GM18951 (cell line): ENCODE data around the gene KRTAP17-1.

Experiments
- POLR2A ChIP-seq: IDR thresholded peaks from 4 replicates; pipeline ENCODE4 v1.6.1; 2011; ENCODE audit warnings: mild to moderate bottlenecking; ENCODE audit not compliant: insufficient read length, insufficient read depth; ENCODE audit errors: extremely low read depth
- in situ Hi-C: fragments of 300-500 bp; cut with MboI; formaldehyde crosslinking; loops from one replicate; pipeline ENCODE4 v1.12.0; 2022; ENCODE audit warnings: low sequenced_read_pairs, mixed read lengths, inconsistent platforms; ENCODE audit not compliant: unreplicated experiment

KRTAP17-1 gene

DNA sequence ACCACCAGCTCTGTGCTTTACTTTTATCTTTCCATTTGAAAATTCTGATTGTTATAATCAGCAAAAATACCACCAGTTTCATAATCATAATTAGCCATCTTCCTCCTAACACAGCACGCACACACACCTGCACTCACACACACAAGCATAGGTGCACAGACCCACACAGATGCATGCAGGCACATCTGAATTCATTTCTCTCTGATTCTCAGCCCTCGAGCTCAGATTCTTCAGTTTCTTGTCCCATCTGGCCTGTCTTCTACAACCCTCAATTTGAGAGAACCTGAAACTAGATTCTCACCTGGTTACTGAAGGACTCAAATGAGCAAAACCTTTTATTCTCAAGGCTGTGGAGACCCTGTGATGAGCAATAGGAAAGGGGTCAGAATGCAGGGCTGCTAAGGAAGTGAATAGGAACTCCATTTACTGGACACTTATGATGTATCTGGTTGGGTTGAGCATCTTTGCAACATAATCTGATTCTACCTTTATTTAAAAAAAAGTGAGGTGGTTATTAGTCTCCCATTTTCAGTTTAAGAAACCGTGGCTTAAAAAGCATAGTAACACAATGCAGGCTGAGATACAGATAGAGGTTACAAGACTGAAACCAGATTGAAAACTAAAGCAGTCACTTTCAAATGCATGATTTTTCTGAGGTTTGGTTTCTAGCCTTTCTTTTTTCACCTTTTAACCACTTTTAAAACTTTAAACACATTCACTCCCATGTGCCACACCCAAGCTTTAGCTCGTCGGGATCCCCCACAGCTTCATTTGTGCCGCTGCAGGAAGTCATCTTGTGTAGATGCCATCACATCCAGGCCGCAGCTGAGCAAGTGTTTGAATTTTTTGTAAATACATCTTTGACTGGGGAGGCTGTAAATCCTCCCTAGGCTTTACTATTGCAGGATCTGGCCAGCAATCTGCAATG is 25.7 kb upstream of the KRTAP17-1 start:
- in situ Hi-C loops, result no loop called here
- TF ChIP-seq POLR2A, result no peak

DNA sequence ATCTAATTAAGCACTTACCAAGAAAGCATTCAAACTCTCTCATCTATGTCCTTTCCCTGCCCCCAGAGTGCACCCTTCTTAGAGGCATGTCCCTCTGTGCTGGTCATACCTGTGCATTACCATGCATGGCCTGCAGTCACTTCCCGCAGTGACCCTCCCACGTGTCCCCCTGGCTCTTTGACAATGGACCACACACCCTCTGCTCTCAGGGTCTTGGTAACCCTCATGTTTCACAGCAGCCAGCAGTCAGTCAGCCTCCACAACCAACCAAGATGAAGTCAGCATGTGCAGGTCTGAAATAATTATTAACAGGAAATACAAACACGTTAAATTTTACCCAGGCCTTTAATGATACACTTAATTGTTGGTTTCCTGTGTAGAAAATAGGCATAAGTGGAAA is 25.0 kb upstream of the KRTAP17-1 start:
- no peak for TF ChIP-seq POLR2A
- in situ Hi-C loops, result no loop called here

DNA sequence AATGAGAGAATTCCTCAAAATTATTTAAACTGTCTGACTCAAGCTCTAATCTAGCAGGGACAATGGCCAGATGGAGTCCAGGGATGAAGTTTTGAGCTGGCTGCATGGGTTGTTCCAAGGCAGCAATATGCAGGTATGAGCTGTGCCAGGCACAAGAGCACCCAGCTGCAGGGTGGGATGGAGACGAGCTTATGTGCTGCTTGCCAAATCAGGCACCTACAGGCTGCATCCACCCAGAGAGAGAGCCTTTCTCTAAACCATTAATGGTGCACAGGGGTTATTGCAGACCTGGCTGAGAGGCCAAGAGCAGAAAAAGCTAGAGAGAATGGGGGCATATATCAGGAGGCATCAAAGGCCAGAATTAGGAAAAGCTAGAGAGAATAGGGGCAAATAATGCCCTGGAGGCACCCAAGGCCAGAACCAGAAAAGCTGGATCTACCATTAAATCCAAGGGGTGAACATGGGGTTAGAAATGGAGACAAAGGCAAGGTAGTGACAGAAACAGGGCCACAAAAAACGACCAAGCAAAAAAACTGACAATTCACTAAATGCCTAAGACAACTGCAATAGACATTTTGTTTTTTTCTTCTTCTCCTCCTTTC is 24.2 kb upstream of the KRTAP17-1 start:
- in situ Hi-C loops, result no loop called here
- no peak for TF ChIP-seq POLR2A

DNA sequence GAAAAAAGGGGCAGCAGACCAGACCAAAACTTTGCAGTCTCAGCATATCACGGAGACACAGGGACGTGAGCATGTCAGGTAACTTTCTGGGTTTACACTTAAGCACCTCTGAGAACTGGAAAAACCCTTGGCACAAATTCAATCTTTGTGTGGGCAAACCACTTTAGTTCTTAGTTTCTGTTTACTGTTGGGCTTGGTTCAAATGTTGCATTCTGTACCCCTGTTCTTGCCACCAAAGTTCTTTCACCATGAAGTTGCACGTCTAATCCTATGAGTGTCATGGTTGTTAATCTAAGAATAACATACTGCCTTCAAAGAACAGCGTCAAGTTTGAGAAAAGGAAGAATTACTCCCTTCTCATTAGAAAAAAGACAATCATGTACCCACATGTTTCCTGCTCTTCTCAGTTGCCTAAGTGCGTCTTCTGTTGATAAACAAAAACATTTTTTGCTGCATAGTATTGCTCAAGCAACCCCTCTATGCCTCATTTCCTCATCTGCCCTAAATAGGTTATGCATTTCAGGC is 23.5 kb upstream of the KRTAP17-1 start:
- in situ Hi-C loops, result no loop called here
- no peak for TF ChIP-seq POLR2A

DNA sequence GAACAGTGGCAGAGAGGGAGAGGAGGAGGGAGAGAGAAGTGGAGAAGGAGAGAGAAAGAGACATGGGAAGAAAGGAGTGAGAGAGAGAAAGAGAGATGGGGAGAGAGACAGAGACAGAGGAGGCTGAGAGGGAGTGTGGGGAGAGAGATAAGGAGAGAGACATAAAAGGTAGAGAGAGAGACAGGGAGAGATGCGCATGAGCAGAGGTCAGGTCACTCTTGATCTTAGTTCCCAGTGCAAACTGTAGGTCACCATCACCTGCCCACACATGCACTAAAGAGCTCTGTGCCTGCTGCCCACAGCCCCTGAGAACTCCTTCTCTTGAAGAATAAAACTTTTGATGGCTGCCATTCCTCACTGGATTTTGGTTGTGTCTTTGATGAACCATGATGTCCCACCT is 20.2 kb upstream of the KRTAP17-1 start:
- TF ChIP-seq POLR2A, result no peak
- in situ Hi-C loops, result no loop called here

DNA sequence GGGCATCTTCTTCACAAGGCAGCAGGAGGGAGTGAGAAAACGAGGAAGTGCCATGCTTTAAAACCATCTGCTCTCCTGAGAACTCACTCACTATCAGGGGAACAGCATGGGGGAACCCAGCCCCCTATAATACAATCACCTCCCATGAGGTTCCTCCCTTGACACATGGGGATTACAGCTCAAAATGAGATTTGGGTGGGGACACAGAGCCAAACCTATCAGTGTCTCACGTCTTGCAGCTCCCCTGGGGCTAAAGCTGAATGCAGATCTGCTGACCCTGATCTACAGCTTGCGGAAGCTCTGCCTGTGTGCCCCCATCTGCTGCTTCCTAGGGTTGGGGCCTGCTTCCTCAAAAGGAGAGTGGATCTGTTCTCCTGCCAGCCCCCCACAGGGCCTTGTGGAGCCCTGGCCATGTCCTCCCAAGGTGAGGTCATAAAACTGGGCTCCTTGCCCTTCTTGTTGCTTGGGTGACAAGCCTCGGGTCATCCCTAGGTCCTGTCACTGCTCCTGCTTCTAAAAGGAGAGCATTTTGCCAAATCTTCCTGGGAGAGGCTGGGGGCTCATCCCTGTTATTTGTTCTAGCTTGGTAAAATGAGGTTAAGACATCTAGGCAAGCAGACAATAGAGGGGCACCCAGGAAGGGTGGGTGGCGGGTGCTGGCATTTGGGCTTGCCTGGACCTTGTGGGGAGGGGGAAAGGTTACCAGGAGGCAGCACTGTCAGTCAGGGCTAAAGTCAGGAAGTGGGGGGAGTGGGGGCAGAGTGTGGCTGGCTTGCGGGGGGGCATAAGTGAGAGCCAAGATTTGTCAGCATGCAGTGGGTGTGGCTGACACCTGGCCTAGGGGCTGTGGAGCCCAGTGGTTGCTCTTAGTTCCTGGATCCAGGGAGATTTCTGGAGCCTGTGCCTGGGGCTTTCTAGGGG is 19.1 kb upstream of the KRTAP17-1 start:
- no peak for TF ChIP-seq POLR2A
- in situ Hi-C loops, result no loop called here

DNA sequence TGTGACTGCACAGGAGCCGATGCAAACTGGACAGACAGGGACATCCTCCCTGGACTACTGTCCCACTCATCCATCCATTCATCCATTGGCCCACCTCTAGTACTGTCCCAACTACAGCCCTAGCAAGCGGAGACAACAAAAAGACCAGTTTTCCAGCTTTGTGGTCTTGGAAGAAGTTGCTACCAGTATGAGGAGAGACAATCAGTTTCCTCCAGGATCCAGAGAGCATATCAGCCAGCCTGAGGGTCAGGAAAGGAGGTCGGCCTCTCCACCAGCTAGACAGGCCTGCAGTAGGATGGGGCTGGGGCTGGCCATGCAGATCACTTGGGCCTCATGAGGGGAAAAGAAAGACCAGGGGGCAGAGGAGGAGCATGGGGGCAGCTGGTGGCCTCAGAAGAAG is 18.3 kb upstream of the KRTAP17-1 start:
- in situ Hi-C loops, result no loop called here
- TF ChIP-seq POLR2A, result no peak

DNA sequence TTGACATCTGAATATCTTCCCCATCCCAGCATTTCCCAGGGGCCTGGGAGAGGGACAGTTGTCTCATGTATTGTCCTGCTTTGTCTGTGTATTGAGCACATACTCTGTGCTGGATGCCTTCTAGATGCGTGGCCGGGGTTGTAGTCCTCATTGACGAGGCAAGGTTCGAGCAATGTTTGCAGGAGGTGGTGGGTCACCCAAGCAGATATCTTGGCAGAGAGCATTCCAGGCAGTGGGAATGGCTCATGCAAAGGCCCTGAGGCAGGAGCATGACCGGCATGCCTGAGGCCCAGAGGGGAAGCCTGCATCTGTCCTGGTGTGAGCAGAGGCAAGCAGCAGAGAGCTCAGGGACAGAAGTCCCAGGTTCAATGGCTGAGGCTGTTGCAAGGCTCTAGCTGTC is 17.6 kb upstream of the KRTAP17-1 start:
- no peak for TF ChIP-seq POLR2A
- in situ Hi-C loops, result no loop called here

DNA sequence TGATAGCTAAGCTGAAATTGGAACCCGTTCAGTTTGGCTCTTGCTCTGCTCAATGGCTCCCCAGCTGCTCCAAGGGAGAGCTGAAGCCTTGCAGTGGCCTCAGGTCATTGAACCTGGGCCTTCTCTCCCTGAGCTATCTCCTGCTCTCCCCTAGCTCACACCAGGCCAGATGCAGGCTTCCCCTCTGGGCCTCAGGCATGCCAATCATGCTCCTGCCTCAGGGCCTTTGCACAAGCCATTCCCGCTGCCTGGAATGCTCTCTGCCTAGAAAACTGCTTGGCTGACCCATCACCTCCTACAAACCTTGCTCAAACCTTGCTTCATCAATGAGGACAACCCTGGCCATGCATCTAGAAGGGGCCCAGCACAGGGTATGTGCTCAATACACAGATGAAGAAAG is 16.7 kb upstream of the KRTAP17-1 start:
- TF ChIP-seq POLR2A, result no peak
- in situ Hi-C loops, result no loop called here

DNA sequence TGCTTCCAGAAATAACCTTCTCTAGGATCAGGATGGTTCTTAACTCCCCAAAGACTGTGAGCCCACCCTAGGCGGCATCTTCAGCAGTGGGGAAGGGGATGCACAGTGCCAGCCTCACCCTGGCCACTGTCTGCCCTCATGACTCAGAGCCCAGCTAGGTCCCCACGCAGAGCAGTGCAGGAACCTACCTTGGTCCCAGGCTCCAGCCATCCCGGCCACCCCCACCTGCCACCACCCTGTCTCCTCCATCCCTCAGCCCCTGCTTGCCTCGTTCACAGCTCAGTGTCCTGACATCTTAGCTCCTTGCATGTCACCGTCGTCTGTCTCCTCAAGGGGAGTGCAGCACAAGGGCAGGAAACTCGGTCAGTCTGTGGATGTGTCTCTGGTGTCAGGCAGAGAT is 16.1 kb upstream of the KRTAP17-1 start:
- TF ChIP-seq POLR2A, result no peak
- in situ Hi-C loops, result no loop called here

DNA sequence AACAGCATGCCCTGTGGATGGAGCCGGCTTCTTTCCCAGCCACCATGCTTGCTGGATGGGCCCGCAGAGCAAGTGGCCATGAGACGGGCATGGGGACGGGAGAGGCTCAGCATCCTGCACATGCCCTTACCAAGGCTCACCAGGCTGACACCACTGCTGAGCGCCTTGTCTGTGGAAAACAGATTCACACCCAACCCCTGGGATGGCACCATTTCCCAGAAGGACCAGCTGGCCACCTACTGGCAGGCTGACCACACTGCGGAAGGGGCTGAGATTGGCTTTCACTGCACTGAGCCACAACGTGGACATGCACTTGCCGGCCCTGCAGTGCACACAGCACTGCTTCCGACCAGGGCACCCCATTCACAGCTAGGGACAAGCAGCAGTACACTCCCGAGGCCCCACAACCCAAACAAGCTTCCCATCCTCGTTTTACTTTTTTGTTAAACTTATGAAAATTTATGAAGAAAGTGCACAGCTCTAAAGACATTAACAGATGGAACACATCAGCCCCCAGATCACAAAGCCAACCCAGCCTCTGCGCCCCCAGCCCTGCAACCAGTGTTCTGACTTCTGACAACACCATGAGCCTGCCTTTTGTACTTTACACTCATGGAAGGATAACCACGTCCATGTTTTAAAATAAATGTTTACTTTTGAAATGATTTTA is 13.9 kb upstream of the KRTAP17-1 start:
- TF ChIP-seq POLR2A, result no peak
- in situ Hi-C loops, result no loop called here

DNA sequence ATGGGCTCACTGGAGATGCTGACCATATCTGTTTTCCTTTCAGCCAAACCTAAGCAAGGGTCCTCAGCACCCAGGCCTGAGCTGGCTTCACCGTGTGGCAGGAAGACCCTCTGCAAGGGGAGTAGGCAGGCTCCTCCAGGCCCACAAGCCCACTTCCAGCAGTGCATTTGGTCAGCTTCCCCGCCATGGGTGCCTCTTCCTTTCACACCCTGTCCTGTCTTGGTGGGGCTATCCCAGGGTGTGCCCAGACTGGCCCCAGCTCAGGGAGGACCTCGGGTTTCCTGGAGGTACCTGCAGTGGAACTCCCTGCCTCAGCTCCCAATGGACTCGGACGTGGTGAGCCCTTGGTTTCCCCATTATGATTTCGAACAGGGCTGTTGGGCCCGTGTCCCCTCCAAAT is 12.7 kb upstream of the KRTAP17-1 start:
- in situ Hi-C loops, result no loop called here

DNA sequence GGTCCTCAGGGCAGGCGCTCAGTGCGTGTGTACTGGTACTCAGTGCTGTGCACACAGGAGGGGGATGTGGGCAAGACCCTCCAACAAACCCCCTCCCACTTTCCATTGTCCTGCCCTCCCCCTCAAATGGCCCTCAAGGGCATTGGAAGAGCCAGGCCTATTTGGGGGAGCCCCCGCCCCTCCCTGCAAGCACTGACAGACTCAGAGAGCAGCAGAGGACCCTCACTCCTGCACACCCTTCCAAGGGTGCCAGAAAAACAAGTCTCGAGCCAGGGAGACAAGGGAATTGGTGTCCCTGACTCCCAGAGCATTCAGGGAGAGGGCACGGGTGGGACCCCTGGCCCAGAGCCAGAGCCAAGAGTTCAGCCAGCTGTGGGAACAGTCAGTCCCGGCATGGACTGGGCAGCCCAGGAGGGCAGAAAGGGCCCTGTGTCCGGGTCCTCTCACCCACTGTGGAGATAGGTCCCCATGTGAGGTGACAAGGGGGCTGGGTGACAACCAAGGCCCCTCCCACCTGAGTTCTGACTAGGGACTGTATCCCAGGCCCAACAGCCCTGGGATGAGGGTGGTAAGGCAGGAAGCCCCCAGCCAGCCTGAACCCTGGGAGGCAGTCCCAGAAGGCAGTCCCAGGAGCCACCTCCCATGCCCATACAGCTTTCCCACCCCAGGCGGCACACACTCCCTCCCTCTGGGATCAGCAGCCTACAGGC is 12.1 kb upstream of the KRTAP17-1 start:
- no peak for TF ChIP-seq POLR2A
- in situ Hi-C loops, result no loop called here

More for the DNA sequence above, 12.7 kb upstream of the KRTAP17-1 start:
- TF ChIP-seq POLR2A, result no peak
